Activated T-cell treated with anti-CD3 and anti-CD28 coated beads for 1 hour (primary cell): ENCODE measurements around the gene TSTD2.

Source experiments
- DNase-seq: peaks from one replicate; pipeline ENCODE4 v3.0.0-alpha.2; 2020; ENCODE audit warnings: low read depth

Gene TSTD2

DNA sequence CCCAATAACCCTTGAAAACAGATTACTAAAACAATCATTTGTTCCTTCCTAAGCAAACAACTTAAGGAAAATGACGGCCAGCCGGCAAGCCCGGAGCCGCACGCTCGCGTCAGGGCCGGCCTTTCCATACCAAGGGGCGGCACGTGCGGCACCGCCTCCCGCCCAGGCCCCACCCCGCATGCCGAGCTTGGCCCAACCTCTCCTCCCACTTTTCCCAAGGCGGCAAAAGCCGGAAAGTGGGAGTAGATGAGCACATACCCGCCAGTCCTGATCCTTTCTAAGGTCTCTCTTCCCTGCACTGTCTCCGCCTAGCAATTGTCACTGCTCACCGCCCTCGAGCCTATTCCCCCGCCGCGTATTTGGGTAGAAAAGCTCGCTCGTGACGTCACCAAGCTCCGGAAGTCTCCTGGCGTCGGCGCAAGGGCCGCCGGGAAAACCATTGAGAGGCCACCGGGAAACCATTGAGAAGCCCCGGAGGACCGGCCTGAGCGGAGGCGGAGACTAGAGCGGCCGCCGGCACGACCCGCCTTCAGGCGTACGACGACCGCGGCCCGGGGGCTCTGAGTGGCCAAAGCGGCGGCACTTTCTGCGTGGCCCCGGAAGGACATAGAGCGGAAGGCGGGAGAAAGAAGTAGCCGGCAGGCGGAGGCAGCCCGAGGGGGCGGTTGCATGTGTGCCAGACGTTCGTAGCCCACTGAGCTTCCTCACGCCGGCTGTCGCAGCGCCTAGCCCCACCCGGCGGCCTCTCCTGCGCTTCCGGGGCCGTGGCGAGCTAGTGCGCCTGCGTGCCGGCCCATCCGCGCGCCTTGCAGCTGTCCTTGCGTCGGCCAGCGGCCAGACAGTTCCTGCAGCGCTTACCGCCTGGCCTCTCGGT lies at the start of gene TSTD2, which contains the start of gene NCBP1:
TSS of gene TSTD2 (minus strand) at position 384 of the 874 bp plus-strand sequence. CDS start 5,806 bp downstream, outside the sequence.
TSS of gene NCBP1 (plus strand) at position 837 of the 874 bp plus-strand sequence. CDS start 61 bp downstream, outside the sequence.
- DNase-seq: peak; percentile 90

DNA sequence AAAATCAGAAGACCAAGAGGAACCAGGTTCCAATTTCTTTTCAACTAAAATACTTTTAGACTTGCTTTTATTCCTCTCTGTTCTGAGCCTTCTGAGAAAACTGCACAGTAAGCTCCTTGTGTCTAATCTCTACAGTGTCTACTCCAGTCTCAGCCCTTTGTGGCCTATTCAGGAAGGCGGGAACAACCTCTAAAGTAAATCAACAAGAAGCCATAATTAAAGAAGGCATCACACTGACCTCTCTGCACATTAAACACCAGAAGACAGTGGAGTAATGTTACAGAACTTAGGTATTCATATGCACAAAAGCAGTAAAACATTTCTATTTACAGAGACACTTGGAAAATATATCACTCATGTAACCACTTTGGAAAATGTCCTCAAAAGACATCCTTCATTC lies 49.1 kb upstream of the TSTD2 start:
- no peak for DNase-seq

DNA sequence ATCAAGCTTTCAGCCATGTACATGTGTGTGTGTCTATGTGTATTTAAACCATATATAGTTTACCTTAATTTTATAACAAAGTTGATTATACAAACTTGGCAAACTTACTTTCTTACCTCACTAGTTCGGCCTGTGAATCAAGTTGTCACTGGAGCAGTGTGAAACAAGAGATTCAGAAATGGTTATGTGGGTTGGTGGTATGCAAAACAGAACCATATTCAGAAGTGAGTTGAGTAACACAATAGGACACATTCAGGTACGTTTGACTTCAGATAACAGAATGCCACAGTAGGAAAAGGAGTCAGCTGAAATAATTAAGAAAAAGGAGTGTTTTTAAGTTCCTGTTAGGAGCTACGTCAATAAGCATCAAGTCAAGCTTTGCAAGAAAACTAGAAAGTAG lies 42.5 kb upstream of the TSTD2 start:
- DNase-seq: no peak

GRCh38 chr9:97673922-97674321 lies 40.8 kb upstream of the TSTD2 start:
- DNase-seq: no peak

- no peak for DNase-seq
Observed at GRCh38 chr9:97672403-97672802, 39.2 kb upstream of the TSTD2 start.

DNA sequence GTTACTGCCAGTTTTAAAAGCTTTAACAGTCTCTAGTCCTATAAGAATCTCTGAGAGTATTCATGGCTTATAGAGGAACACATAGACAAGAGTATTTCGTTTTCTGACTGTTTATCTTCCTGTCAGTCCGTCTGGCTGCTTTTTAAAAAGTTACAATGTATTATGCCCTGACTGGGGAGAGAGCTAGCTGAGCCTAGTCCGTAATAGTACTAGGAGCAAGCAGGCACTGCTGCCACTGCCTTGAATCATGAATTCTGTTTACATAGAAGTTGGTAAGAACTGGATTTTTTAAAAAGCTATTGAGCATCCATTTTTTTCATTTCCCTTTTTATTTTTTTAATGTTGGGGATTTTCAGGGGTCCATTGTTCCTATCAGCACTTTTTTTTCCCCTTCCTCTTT lies 37.4 kb upstream of the TSTD2 start:
- no peak for DNase-seq

- no peak for DNase-seq
Observed at GRCh38 chr9:97668485-97668884, 35.3 kb upstream of the TSTD2 start.

DNA sequence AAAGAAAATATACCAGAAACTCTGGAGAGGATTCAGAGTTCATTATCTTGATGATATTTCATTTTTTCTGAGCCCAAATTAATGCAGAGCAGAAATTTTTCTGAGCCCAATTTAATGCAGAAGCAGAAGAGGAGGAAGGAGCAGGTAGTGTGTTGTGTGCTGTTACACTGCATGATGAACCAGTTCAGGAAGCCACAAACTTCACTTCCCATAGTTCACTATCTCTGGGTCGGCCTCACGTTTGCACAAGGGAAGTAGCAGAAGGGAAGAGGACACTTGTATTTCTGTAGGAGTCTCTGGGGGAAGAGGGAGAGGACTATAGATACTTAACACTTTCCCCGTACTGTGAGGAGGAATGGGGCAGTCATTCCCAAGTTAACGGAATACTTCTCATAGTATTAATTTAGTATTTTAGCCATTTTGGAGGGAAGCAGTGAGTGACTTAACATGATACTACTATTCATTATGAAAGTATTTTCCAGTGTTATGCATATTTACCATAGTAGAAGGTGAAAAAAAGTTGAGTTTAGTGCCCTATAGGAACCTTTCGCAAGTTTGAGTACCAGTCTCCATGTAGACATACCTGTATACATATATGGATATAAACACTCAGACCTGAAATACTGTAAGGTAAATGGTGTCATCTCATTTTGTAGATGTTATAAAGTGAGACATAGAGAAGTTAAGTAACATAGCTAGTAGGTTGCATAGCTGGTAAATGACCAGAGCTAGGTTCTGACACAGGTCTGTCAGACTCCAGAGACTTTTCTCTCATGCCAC lies 33.9 kb upstream of the TSTD2 start:
- no peak for DNase-seq

GRCh38 chr9:97665742-97666141 lies 32.6 kb upstream of the TSTD2 start:
- DNase-seq: no peak

DNA sequence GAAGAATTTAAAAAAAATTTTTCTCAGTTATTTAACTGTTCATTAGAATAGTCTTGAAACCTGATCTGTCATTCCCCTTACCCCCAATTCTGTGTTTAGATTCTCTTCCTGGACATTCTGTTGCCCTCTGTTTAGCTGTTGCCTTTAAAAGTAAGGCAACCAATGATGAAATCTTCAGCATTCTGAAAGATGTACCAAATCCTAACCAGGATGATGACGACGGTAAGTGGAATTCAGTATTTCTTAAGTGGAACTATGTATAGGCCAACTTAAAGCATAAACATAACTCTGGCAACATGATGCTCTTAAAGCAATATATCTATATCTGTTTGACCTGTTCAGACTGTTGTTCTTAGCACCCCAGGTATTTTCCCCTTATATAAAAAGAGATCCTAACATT lies 27.7 kb upstream of the TSTD2 start:
- no peak for DNase-seq

DNA sequence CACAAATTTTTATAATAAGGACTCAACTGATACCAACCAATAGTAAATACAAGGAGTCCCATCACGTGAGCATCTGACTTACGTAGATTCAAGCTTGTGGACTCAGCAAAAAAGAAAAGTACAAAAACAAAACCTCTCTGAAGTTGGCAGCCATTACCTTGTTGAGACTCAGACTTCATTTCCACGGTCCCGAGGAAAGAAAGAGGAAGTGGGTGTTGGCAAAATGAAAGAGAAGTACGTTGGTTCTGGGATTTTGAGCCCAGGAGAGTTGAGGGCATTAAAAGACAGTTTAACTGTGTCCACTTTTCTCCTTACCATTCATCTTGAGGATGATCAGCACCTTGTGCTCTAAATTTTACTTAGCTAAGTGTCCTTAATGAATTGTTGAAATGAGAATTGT lies 27.2 kb upstream of the TSTD2 start:
- no peak for DNase-seq

GRCh38 chr9:97659771-97660170 lies 26.6 kb upstream of the TSTD2 start:
- no peak for DNase-seq

- DNase-seq: no peak
Observed at GRCh38 chr9:97658707-97659106, 25.5 kb upstream of the TSTD2 start.

DNA sequence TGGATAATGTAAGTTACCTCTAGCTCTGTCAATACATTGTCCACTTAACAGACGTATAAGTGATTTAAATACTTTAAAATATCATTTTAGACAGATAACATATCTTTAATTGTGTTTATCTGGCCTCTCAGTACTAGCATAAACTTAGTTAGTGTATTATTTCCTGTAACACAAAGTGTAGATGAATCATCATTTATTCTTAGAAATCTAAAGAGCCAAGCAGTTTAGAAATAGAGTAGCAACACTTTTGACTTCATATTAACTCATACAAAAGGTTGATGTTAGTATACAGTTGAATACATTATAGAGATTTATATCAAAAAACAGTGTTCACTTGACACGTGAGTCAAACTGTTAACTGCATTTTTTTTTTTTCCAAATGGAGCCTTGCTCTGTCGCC lies 18.5 kb upstream of the TSTD2 start:
- DNase-seq: no peak

DNA sequence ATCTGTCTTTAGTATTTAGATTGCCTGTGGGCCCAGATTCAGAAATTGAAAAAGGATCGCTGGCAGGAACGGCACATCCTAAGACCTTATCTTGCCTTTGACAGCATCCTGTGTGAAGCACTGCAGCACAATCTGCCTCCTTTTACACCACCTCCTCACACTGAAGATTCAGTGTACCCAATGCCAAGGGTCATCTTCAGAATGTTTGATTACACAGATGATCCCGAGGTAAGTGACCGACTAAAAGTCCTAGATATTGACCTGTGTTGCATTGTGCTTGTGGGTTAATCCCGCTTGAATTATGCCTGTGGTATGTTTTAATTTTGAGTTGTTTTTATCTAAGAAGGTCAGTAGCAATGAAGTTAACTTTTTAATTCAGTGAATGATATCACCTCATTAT lies 14.8 kb upstream of the TSTD2 start:
- no peak for DNase-seq

DNA sequence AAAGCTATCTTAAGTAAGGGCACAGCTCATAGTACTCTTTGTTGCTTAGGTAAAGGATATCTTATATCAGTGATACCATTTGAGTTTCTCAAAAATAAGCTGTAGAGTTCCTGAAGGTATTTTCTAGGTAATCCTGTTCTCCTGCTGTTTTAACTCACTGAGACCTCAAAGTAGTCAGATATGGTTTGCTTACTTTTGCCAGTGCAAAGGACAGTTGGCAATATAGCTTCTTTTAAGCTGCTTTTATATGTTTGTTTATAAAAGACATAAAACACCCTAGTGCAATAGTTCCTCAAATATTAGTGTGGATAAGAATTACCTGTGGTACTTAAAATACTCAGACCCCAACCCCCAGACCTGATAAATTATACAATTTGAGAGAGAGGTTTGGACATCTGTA lies 12.6 kb upstream of the TSTD2 start:
- DNase-seq: no peak

- no peak for DNase-seq
Observed at GRCh38 chr9:97640325-97640724, 7.2 kb upstream of the TSTD2 start.

DNA sequence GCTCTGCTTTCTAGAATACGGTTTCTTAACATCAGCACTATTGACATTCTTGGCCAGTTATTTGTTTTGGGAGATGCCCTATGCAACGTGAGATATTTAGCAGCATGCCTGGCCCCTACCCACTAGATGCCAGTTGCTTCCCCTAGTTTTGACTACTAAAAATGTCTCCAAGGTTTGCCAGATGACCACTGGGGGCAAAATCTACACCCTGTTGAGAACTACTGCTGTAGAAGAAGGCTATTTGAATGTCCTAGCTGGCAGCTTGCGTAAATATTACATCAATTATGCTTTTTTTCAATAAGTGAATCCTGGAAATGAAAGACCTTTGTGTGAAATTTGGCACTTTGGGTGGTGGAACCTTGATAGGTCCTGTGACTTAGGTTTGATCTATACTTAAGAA lies 5.5 kb upstream of the TSTD2 start:
- DNase-seq: no peak

GRCh38 chr9:97636903-97637302 lies 3.7 kb upstream of the TSTD2 start:
- DNase-seq: no peak

GRCh38 chr9:97635026-97635425 lies 1.9 kb upstream of the TSTD2 start:
- DNase-seq: no peak

GRCh38 chr9:97633859-97634490 lies 807 bp upstream of the TSTD2 start:
- no peak for DNase-seq

DNA sequence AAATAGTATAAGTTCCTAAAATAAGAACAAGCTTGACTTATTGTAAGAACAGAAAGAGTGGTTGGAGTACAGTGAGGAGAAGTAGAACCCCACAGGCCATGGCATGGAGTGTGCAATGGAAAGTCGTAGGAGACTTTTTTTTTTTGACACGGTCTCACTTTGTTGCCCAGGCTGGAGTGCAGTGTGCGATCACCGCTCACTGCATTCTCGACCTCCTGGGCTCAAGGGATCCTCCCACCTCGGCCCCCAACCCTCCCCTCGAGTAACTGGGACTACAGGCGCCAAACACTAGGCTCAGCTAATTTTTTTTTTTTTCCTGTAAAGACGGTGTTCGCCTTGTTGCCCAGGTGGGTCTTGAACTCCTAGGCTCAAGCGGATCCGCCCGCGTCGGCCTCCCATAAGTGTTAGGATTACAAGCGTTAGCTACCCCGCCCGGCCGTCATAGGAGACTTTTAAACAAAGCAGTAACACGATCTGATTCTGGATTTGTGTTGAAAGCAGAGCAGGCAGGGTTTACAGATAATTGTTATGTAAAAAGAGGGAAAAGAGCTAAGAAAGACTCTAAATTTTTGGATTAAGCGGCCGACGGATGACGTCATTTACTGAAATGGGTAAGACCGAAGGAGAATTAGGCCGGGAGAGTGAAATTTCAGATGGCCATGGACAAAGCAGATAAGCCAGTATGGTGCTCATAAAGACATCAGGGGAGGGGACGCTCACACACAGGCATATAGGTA lies 752 bp downstream of the TSTD2 start:
- DNase-seq: no peak
